Measurements from ENCODE around the gene ARID4B.

DNA sequence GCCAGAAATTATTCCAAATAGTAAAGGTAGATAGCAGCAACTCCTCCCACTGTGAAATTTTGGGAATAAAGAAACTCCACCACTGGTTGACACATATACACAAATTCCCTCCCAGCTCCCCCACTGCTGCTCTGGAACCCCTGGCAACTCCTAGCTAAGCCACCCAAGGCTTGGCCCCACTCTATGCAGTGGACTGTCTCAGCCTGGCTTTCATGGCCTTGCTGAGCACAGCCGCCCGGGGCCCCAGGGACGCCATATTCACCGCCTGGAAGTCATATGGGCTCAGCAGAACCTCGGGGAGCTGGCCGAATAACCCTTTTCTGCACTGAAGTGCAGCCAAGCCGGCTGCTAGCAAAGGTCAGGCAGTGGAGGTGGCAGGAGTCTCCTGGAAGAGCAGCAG lies 151.5 kb downstream of the ARID4B start:
- TF ChIP-seq, protein P1, sequence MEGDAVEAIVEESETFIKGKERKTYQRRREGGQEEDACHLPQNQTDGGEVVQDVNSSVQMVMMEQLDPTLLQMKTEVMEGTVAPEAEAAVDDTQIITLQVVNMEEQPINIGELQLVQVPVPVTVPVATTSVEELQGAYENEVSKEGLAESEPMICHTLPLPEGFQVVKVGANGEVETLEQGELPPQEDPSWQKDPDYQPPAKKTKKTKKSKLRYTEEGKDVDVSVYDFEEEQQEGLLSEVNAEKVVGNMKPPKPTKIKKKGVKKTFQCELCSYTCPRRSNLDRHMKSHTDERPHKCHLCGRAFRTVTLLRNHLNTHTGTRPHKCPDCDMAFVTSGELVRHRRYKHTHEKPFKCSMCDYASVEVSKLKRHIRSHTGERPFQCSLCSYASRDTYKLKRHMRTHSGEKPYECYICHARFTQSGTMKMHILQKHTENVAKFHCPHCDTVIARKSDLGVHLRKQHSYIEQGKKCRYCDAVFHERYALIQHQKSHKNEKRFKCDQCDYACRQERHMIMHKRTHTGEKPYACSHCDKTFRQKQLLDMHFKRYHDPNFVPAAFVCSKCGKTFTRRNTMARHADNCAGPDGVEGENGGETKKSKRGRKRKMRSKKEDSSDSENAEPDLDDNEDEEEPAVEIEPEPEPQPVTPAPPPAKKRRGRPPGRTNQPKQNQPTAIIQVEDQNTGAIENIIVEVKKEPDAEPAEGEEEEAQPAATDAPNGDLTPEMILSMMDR (IDR thresholded peaks at IDR 0.05; ENCODE audit: insufficient read depth, low read length, poor library complexity, severe bottlenecking) = no peak
- TF ChIP-seq EZH2phosphoT487 (conservative IDR thresholded peaks at IDR 0.05; ENCODE audit: low read length) = no peak
